ENCODE results near the gene CGB3.
"Not testable (repeated sequence)": the region's sequence is repeated elsewhere in the genome, so short reads cannot be mapped to it uniquely, and the experiment has no call there.

The CGB3 gene

GRCh38 chr19:49061000-49061399, 36.9 kb upstream of the CGB3 start:
- H3K9me3 ChIP-seq (ENCODE audit: control insufficient read depth in 2 of 2, low read length in 2 of 2) = no peaks in the 10 kb centered on the region
- H3K27me3 ChIP-seq (ENCODE audit: control insufficient read depth in 2 of 2, insufficient read depth in 2 of 2, low read length in 2 of 2) = peaks cover 27 to 40% of the 10 kb centered on the region in 2 donors
- no peak overlapping the region for H3K27ac ChIP-seq (ENCODE audit: low read depth in 2 of 2, low read length in 2 of 2)
- H3K36me3 ChIP-seq (ENCODE audit: control insufficient read depth in 2 of 2, insufficient read depth in 2 of 2, low read length in 2 of 2) = no peaks in the 10 kb centered on the region
- no peak overlapping the region for H3K4me3 ChIP-seq (ENCODE audit: low read length in 2 of 2)
- H3K9ac ChIP-seq (ENCODE audit: low read depth in 1 of 2, low read length in 2 of 2) = no peak overlapping the region
- peaks cover 10 to 19% of the 10 kb centered on the region in 2 donors for H3K4me1 ChIP-seq (ENCODE audit: control insufficient read depth in 2 of 2, insufficient read depth in 2 of 2, low read length in 2 of 2)

GRCh38 chr19:49059053-49059452, 34.9 kb upstream of the CGB3 start:
- Histone ChIP-seq H3K9me3 (ENCODE audit: control insufficient read depth in 2 of 2, low read length in 2 of 2) (no peaks in the 10 kb centered on the region), H3K4me1 (ENCODE audit: control insufficient read depth in 2 of 2, insufficient read depth in 2 of 2, low read length in 2 of 2) (peaks cover 11 to 20% of the 10 kb centered on the region in 2 donors), H3K36me3 (ENCODE audit: control insufficient read depth in 2 of 2, insufficient read depth in 2 of 2, low read length in 2 of 2) (no peaks in the 10 kb centered on the region), H3K4me3 (ENCODE audit: low read length in 2 of 2) (no peak overlapping the region), H3K27ac (ENCODE audit: low read depth in 2 of 2, low read length in 2 of 2) (no peak overlapping the region), H3K27me3 (ENCODE audit: control insufficient read depth in 2 of 2, insufficient read depth in 2 of 2, low read length in 2 of 2) (peaks cover 18 to 27% of the 10 kb centered on the region in 2 donors), H3K9ac (ENCODE audit: low read depth in 1 of 2, low read length in 2 of 2) (no peak overlapping the region)

GRCh38 chr19:49058562-49058961, 34.4 kb upstream of the CGB3 start:
- Histone ChIP-seq H3K27ac (ENCODE audit: low read depth in 2 of 2, low read length in 2 of 2) (no peak overlapping the region), H3K9me3 (ENCODE audit: control insufficient read depth in 2 of 2, low read length in 2 of 2) (no peaks in the 10 kb centered on the region), H3K4me3 (ENCODE audit: low read length in 2 of 2) (no peak overlapping the region), H3K27me3 (ENCODE audit: control insufficient read depth in 2 of 2, insufficient read depth in 2 of 2, low read length in 2 of 2) (peaks cover 18 to 24% of the 10 kb centered on the region in 2 donors), H3K4me1 (ENCODE audit: control insufficient read depth in 2 of 2, insufficient read depth in 2 of 2, low read length in 2 of 2) (peaks cover 11 to 20% of the 10 kb centered on the region in 2 donors), H3K9ac (ENCODE audit: low read depth in 1 of 2, low read length in 2 of 2) (no peak overlapping the region), H3K36me3 (ENCODE audit: control insufficient read depth in 2 of 2, insufficient read depth in 2 of 2, low read length in 2 of 2) (no peaks in the 10 kb centered on the region)

- no peak within 1 kb of the TSS for H3K27ac ChIP-seq (ENCODE audit: low read depth in 2 of 2, low read length in 2 of 2)
- H3K9me3 ChIP-seq (ENCODE audit: control insufficient read depth in 2 of 2, low read length in 2 of 2) = no peaks in the 10 kb centered on the region
- H3K9ac ChIP-seq (ENCODE audit: low read depth in 1 of 2, low read length in 2 of 2) = peak within 1 kb of the TSS in 1 of 2 donors; percentile 19
- H3K4me1 ChIP-seq (ENCODE audit: control insufficient read depth in 2 of 2, insufficient read depth in 2 of 2, low read length in 2 of 2) = peaks cover 11 to 20% of the 10 kb centered on the region in 2 donors
- H3K4me3 ChIP-seq (ENCODE audit: low read length in 2 of 2) = peak within 1 kb of the TSS; percentile 59 to 65
- H3K27me3 ChIP-seq (ENCODE audit: control insufficient read depth in 2 of 2, insufficient read depth in 2 of 2, low read length in 2 of 2) = peaks cover 18 to 24% of the 10 kb centered on the region in 2 donors
- H3K36me3 ChIP-seq (ENCODE audit: control insufficient read depth in 2 of 2, insufficient read depth in 2 of 2, low read length in 2 of 2) = no peaks in the 10 kb centered on the region
Measured at GRCh38 chr19:49057636-49058234, 33.6 kb upstream of the CGB3 start, which contains the start of gene CGB7. TSS of gene CGB7 (minus strand) at chr19:49057749. CDS start at chr19:49055375, 2,374 bp downstream.

- H3K9ac ChIP-seq (ENCODE audit: low read depth in 1 of 2, low read length in 2 of 2) = peak overlapping the region in 1 of 2 donors; percentile 19
- not testable (repeated sequence) for H3K9me3 ChIP-seq (ENCODE audit: control insufficient read depth in 2 of 2, low read length in 2 of 2); H3K27ac ChIP-seq (ENCODE audit: low read depth in 2 of 2, low read length in 2 of 2); H3K36me3 ChIP-seq (ENCODE audit: control insufficient read depth in 2 of 2, insufficient read depth in 2 of 2, low read length in 2 of 2)
- peaks cover 18 to 24% of the 10 kb centered on the region in 2 donors for H3K27me3 ChIP-seq (ENCODE audit: control insufficient read depth in 2 of 2, insufficient read depth in 2 of 2, low read length in 2 of 2)
- H3K4me3 ChIP-seq (ENCODE audit: low read length in 2 of 2) = peak overlapping the region; percentile 59 to 65
- H3K4me1 ChIP-seq (ENCODE audit: control insufficient read depth in 2 of 2, insufficient read depth in 2 of 2, low read length in 2 of 2) = peaks cover 11 to 20% of the 10 kb centered on the region in 2 donors
Measured at GRCh38 chr19:49056902-49057596, 32.9 kb upstream of the CGB3 start.

GRCh38 chr19:49056101-49056901, 32.2 kb upstream of the CGB3 start:
- Histone ChIP-seq H3K27me3 (ENCODE audit: control insufficient read depth in 2 of 2, insufficient read depth in 2 of 2, low read length in 2 of 2) (peaks cover 18 to 24% of the 10 kb centered on the region in 2 donors), H3K36me3 (ENCODE audit: control insufficient read depth in 2 of 2, insufficient read depth in 2 of 2, low read length in 2 of 2) (no peaks in the 10 kb centered on the region), H3K9ac (ENCODE audit: low read depth in 1 of 2, low read length in 2 of 2) (peak overlapping the region in 1 of 2 donors; percentile 19), H3K4me3 (ENCODE audit: low read length in 2 of 2) (peak overlapping the region; percentile 59 to 65), H3K27ac (ENCODE audit: low read depth in 2 of 2, low read length in 2 of 2) (no peak overlapping the region), H3K9me3 (ENCODE audit: control insufficient read depth in 2 of 2, low read length in 2 of 2) (no peaks in the 10 kb centered on the region), H3K4me1 (ENCODE audit: control insufficient read depth in 2 of 2, insufficient read depth in 2 of 2, low read length in 2 of 2) (peaks cover 11 to 20% of the 10 kb centered on the region in 2 donors)

GRCh38 chr19:49050376-49051033, 26.4 kb upstream of the CGB3 start:
- not testable (repeated sequence) for H3K4me3 ChIP-seq (ENCODE audit: low read length in 2 of 2); H3K27me3 ChIP-seq (ENCODE audit: control insufficient read depth in 2 of 2, insufficient read depth in 2 of 2, low read length in 2 of 2); H3K36me3 ChIP-seq (ENCODE audit: control insufficient read depth in 2 of 2, insufficient read depth in 2 of 2, low read length in 2 of 2); H3K27ac ChIP-seq (ENCODE audit: low read depth in 2 of 2, low read length in 2 of 2); H3K9ac ChIP-seq (ENCODE audit: low read depth in 1 of 2, low read length in 2 of 2); H3K9me3 ChIP-seq (ENCODE audit: control insufficient read depth in 2 of 2, low read length in 2 of 2); H3K4me1 ChIP-seq (ENCODE audit: control insufficient read depth in 2 of 2, insufficient read depth in 2 of 2, low read length in 2 of 2)

GRCh38 chr19:49049834-49050233, 25.7 kb upstream of the CGB3 start:
- H3K27ac ChIP-seq (ENCODE audit: low read depth in 2 of 2, low read length in 2 of 2); H3K9me3 ChIP-seq (ENCODE audit: control insufficient read depth in 2 of 2, low read length in 2 of 2); H3K27me3 ChIP-seq (ENCODE audit: control insufficient read depth in 2 of 2, insufficient read depth in 2 of 2, low read length in 2 of 2); H3K36me3 ChIP-seq (ENCODE audit: control insufficient read depth in 2 of 2, insufficient read depth in 2 of 2, low read length in 2 of 2); H3K4me1 ChIP-seq (ENCODE audit: control insufficient read depth in 2 of 2, insufficient read depth in 2 of 2, low read length in 2 of 2); H3K4me3 ChIP-seq (ENCODE audit: low read length in 2 of 2); H3K9ac ChIP-seq (ENCODE audit: low read depth in 1 of 2, low read length in 2 of 2): not testable (repeated sequence)

- not testable (repeated sequence) for H3K4me1 ChIP-seq (ENCODE audit: control insufficient read depth in 2 of 2, insufficient read depth in 2 of 2, low read length in 2 of 2); H3K27me3 ChIP-seq (ENCODE audit: control insufficient read depth in 2 of 2, insufficient read depth in 2 of 2, low read length in 2 of 2); H3K27ac ChIP-seq (ENCODE audit: low read depth in 2 of 2, low read length in 2 of 2); H3K4me3 ChIP-seq (ENCODE audit: low read length in 2 of 2); H3K36me3 ChIP-seq (ENCODE audit: control insufficient read depth in 2 of 2, insufficient read depth in 2 of 2, low read length in 2 of 2); H3K9me3 ChIP-seq (ENCODE audit: control insufficient read depth in 2 of 2, low read length in 2 of 2); H3K9ac ChIP-seq (ENCODE audit: low read depth in 1 of 2, low read length in 2 of 2)
Measured at GRCh38 chr19:49049011-49049410, 24.9 kb upstream of the CGB3 start, which contains the start of gene CGB8. TSS of gene CGB8 (minus strand) at chr19:49049111. CDS start at chr19:49048739, 372 bp downstream.

Data from mucosa of rectum (tissue), 2 donors.